AG20443 (cell line): Measurements from ENCODE around the gene LMOD2.
"Not testable (repeated sequence)": the region's sequence is repeated elsewhere in the genome, so short reads cannot be mapped to it uniquely, and the experiment has no call there.

Source experiments
- DNase-seq: peaks from one replicate; pipeline ENCODE4 v3.0.0; 2012; ENCODE audit warnings: low spot score, mixed read lengths

The LMOD2 gene, protein sequence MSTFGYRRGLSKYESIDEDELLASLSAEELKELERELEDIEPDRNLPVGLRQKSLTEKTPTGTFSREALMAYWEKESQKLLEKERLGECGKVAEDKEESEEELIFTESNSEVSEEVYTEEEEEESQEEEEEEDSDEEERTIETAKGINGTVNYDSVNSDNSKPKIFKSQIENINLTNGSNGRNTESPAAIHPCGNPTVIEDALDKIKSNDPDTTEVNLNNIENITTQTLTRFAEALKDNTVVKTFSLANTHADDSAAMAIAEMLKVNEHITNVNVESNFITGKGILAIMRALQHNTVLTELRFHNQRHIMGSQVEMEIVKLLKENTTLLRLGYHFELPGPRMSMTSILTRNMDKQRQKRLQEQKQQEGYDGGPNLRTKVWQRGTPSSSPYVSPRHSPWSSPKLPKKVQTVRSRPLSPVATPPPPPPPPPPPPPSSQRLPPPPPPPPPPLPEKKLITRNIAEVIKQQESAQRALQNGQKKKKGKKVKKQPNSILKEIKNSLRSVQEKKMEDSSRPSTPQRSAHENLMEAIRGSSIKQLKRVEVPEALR

DNA sequence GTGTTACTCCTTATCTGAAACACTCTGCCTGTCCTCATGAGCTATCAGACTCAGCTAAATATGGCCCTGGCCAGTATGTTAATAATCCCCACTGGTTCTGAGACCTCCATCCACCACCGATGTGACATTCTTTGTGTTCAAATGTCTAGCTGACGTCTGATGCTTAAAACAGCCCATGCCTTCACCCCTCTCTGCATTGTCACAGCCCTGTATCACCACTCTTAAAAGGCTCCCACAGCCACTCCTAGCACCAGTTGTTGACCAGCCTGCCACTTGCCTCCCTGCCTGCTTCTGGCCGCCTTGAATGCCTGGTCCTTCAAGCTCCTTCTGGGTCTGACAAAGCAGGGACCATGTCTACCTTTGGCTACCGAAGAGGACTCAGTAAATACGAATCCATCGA lies at the start of gene LMOD2:
Gene LMOD2 (plus strand): TSS at position 253 of the 400 bp plus-strand sequence. CDS start 98 bp downstream, at position 351.
- no peak for DNase-seq

DNA sequence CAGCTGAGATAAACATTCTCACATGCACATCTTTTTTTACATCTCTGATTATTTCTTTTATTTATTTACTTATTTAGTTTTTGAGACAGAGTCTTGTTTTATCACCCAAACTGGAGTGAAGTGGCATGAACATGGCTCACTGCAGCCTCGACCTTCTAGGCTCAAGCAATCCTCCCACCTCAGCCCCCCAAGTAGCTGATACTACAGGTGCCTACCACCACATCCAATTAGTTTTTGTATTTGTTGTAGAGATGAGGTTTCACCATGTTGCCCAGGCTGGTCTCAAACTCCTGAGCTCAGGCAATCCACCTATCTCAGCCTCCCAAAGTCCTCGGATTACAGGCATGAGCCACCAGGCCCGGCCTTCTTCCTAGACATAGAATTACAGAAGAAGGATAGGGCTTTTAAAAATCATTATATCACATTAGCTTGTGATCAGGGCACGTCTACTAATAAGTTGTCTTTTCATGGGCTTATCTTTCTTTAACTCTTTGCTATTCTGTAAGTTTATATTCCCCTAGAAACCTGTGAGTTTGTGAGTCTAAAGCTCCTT lies 48.2 kb upstream of the LMOD2 start:
- no peak for DNase-seq

DNA sequence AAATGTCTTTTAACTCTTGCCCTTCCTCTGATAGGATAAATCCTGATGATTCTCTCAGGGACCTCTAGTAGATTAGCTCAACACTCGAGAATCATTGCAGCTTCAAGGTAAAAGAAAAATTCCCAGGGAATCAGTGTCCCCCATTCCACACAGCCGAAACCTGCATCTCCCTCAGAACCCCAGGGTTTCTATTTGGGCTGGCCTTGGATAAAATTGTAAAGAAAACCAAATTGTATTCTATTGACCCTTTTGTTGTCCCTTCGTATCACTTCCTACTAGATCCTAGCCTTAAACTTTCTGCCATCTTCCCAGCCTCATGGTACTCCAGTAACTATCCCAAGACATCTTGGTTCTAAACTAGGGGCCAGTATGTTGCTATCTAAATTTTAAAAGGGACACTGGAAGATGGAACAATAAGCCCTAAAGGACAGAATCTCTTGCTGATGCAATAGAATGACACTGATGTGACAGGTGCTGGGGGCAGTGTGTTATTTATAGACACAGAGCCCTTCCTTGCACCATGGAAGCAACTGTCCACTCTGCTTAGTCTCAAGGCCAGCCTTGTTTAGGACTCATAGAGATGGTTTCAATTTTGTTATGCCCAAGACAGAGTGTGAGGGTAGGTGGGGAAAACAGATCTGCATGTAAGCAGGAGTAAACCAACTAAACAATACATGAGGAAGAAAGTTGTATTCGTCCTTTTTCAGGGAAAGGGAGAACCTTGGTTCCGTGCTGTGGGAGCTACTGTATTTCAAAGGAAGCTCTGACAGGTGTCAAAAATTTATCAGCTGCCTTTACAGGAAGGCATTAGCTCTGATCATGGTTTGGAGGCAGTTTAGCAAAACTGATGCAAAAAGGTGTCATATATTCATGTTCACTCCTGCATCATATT lies 46.4 kb upstream of the LMOD2 start:
- DNase-seq, result no peak

DNA sequence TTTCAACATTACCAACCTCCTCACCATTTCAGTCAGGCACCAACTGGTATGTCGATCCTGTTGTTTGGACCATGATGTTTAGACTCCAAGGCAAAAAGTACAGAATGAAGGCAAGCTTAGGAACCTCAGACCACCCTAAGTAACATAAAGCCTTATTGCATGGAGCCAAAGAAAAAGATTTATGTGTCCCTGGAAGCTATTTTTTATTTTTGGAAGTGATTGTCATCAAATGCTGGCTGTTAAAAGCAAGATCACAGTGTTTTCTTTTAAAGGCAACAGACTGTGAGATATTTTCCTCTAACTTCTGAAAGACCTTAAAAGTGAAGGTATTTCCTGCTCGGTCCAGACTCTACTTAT lies 45.8 kb upstream of the LMOD2 start:
- no peak for DNase-seq

DNA sequence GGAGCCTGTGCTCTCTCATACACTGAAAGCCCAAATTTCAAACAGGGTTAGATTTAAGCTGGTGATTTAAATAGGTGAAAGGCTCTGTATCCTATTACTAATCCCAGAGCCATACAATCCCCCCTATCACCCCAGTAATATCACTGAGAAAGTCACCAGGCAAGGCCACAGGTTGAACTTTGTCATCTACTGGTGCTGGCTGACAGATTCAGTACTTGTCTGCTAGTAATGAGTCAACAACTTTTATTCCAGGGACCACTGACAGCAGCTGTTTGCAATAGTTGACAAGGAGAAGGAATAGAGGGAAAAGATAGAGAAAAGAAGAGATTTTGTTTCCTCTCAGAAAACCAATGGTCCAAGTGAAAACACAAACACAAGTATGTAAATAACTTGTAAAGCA lies 43.6 kb upstream of the LMOD2 start:
- no peak for DNase-seq

DNA sequence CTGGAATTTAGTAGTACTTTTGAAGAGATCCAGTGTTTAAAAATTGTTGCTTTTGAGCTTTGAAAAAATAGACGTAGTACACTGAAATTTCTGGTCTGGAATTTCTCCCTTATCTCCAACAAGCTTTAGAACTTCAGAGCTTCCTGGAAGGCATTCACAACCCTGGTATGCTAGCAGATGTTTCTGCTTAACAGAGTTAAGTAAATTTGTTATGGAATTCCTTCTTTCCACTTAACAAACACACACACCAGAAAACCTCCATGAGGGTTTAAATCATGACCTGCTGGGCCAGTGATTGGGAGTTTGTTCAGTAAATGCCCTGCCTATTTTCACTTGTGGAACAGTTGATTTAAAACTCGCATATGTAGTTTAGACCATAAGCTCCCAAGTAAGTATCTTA lies 40.3 kb upstream of the LMOD2 start:
- DNase-seq, result peak; percentile 38

DNA sequence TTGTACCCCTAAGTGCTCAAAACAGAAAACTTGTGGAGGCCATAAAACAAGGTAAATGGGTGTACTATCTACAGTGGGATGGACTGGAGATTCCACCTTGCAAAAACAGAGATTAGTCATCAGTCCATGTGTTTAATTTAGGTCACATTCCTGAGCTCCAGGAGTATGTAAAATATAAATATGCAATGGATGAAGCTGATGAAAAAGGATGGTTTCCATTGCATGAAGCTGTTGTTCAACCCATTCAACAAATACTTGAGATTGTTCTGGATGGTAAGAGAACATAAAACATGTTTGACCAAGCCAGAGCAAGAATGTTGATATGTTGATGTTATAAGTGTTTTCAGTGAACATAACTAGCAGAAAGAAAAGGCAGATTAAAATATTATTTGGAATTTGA lies 39.4 kb upstream of the LMOD2 start:
- DNase-seq, result no peak

DNA sequence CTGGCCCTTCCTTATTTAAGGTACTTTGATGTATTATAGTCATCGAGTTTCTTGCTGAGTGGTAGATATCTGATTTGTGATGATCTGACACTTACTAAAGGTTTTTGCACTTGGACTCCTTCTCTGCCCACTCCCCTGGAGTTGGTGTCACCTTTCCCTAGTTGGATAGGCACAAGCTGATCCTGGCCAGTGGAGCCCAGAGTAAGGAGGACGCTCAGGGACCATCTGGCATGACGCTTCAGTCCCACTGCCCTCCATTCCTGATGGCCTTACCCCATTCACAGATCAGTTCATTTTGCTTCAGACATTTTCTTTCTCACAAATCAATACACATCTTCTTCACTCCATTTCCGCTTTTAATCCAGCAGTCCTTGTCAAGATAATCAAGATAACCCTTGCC lies 34.0 kb upstream of the LMOD2 start:
- DNase-seq, result no peak

DNA sequence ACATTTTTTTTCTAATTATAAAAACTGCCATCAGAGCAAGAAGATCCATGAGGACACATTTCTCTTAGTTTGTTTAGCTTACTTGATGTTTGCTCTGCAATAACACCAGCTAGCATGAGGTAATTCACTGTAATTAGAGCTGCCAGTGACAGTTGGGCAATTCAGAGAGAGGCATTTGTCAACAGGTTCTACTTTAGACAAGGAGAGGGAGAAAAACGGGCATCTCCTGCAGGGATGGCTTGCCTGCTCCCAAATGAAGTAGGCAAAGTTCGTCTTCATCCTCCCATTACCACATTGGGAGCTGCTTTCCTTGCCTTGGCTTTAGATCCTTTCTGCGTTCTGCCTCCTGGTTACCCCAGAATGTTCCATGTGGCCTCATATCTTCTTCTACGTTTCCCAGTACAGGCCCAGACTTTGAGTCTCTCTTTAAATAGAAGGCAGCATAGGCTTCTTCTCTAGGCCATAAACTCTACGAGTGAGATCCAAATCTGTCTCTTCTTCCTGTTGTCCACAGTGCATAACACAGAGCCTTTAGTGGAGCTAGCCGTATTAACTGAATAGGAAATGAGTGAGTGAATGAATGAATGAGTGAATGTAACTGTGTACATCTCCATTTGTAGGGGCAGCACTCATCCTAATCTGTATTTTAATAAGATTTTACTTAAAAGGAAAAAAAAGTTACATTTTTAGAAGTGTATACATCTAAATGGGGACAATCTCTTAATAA lies 32.8 kb upstream of the LMOD2 start:
- no peak for DNase-seq

DNA sequence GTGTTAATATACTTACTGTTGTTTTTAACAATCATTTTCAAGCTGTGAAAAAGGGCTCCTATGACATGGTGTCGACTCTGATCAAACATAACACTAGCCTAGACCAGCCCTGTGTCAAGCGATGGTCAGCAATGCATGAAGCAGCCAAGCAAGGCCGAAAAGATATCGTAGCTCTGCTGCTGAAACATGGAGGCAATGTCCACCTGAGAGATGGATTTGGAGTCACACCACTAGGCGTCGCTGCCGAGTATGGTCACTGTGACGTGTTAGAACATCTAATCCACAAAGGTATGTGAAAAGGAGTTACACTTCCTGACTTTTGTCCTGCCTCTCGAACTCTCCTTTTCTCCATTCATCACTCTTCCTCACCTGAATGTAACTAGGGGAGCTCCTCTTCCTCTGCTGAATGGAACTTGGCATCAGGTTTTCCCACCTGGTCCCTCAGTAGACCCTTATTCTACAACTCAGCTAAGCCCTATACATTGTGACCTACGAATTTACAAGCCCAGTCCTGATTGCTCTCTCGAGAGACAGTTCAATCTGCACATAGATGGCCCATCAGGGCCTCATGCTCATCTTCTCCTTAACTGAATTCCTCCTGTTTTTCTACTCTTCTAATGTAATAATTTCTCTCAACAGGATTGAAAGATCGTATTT lies 31.0 kb upstream of the LMOD2 start:
- DNase-seq, result peak; percentile 14

DNA sequence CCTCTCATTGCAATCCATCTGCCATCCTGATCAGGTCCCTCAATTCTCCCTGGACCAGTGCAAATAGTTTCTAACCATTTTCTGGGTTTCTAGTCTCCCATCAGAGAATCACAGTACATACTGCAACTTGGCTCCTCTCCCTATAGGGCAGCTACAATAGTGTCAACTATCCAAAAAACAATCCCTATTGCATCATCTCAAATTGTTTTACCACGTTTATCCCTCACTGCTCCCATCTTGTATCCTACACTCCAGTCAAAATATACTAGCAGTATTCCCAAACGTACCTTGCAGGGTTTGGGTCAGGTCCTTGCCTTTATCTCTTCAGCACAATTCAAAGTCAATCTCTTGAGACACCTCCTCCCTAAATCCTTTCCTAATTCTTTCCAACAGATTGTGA lies 30.4 kb upstream of the LMOD2 start:
- no peak for DNase-seq

DNA sequence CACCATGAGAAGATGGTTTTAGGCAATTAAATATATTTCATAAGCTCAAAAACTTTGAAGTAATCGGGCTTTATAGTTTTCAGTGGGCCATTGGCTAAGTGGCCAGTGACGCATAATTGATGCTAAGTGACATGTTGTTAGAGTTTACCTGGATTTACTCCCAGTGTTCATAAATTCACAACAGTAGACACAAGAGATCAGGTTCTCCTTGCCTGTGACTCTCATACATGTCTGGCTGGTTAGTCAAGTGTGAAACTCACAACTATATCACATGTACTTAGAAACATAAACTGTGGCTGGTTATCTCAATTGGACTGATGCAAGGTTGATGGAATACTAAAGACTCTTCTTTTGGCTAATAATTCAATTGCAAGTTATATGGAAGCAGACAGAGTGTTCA lies 27.8 kb upstream of the LMOD2 start:
- no peak for DNase-seq

DNA sequence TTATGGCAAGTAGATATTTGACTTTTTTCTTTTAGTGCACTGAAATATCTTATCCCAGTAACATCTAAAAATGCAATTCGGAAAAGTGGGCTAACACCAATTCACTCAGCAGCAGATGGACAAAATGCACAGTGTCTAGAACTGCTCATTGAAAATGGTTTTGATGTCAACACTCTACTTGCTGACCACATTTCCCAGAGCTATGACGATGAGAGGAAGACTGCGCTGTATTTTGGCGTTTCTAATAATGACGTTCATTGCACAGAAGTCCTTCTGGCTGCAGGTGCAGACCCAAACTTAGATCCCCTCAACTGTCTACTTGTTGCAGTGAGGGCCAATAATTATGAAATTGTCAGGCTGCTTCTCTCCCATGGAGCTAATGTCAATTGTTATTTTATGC lies 26.8 kb upstream of the LMOD2 start:
- DNase-seq, result no peak

DNA sequence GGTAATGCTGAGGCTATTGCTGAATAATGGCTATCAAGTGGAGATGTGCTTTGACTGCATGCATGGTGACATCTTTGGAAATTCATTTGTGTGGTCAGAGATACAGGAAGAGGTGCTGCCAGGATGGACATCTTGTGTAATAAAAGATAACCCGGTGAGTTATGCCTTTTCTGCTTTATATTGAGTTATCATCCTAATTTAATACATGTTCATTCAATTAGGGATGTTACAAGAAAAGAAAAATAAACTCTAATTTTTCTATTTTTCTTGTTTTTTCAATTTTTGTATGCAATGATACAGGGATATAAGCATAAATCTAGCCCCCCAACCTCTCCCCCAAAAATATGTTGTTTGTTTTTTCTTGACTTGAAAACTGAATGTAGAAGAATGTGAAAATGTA lies 26.4 kb upstream of the LMOD2 start:
- no peak for DNase-seq

DNA sequence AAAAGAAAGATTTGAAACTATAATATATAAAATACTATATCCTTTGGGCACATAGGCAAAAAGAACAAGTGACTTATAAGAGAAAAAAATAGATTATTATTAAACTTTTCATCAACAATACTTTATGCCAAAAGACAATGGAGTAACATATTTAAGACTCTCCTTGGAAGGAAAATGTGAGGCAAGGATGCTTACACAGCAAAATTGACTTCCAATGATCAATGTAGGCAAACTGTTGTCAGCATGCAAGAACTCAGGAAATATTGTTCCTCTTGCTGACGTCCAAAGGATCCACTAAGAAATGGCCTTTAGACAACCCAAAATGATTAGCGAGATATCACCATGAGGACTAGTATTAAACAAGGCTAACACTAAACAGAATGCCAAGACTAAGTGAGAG lies 22.9 kb upstream of the LMOD2 start:
- DNase-seq, result no peak

DNA sequence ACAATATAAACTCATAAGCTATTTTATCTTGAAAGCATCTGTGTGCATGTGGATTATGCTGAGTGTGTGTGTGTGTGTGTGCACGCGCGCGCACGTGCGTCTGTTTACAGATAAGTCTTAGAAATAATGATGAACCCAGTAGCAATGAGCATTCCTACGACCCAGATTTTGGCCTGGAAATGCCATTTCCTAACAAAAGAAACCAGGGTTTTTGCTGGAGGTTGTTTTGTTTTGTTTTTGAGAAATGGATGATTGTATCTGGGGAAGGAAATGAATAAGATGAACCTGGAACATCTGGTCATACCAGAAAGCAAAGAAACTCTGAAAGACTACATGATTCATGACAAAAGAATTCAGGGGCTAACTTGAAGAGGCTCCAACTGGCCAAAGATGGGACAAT lies 22.1 kb upstream of the LMOD2 start:
- DNase-seq, result peak; percentile 28

DNA sequence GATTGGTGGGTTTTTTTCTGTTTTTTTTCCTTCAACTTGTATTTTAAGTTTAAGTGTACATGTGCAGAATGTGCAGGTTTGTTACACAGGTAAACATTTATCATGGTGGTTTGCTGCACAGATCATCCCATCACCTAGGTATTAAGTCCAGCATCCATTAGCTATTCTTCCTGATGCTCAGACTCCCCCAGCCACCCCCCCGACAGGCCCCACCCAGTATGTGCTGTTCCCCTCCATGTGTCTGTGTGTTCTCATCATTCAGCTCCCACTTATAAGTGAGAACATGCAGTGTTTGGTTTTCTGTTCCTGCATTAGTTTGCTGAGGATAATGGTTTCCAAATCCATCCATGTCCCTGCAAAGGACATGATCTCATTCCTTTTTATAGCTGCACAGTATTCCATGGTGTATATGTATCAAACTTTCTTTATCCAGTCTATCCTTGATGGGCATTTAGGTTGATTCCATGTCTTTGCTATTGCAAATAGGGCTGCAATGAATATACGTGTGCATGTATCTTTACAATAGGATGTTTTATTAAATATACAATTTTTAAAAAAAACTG lies 21.6 kb upstream of the LMOD2 start:
- DNase-seq, result not testable (repeated sequence)

DNA sequence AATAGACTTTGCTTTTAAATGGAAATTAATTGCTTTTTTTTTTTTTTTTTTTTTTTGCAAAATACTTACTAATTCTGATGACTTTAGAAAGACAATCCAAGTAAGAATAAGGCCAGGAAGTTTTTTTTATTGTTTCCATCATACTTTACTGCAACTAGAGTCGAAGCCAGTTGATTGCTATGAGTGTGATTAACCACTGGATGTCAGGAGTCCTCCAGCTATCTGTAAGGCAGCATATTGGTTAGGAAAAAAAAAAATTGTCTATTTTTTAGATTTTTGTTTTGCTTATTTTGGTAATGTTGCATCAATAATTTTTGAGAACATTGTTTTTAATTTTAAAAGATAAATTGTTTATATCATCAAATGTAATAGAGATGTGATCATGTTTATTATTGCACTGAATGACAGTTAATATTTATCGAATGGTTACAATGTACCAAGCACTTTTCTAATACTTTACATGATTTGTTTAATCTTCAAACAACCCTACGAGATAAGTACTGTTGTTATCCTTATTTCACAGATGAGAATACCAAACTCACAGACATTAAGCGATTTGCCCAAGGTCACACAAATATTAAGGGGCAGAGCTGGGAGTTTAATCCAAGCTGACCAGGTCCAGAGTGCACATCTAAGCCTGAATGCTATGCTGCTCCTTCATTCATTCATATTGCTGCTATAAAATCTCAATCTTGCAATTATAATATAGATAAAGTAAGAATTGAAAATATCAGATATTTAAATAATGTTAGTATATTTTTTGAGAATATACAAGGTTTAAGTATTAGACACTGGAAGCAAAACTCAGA lies 19.9 kb upstream of the LMOD2 start:
- DNase-seq, result peak; percentile 44

DNA sequence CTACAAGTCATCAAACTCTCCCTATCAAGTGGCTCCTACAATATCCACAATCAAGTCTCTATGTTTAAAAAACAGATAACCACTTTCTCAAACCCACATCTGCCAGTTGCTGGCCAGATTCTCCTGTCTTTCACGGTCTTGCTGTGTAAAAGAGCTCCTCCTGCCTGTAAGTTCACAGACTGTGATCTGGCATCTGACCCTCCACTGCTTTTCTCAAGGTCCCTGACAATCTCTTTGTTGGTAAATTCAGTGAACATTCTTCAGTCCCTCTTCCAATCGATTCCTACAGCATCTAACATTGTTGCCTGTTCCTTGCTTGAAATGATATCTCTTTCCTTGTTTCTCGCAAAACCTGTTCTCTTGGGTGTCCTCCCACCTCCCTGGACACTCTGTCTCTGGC lies 18.5 kb upstream of the LMOD2 start:
- no peak for DNase-seq

DNA sequence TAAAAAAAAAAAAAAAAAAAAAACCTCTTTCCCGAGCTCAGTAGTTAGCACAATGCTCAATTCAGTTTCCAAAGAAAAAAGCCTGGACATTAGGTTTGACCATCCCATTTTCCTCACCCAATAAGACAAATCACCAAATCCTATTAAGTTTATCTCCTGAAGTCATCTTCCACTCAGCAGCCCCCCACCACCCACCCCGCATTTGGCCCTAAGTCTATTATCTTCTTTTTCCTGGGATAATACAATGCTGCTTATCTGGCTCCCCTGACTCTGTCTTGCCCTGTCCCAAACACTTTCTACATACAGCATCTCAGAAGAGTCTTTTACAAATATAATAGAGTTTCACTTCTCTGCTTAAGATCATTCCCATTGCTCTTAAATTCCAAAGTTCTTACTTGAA lies 17.8 kb upstream of the LMOD2 start:
- no peak for DNase-seq
